ENCODE results near the gene IL18. TPM values are rescaled to one million over a fixed set of nuclear protein-coding genes. Genes with fewer than 3 reads are reported as not detected.

IL18 gene
- polyA plus RNA-seq, 1 donor (not counting 4 experiments of a cell fraction or from before 2014, with no cell fraction given), result 205 TPM

- H3K9ac ChIP-seq (ENCODE audit: control insufficient read depth, extremely low read depth, insufficient read depth, low read length), result no peak overlapping the region
- H4K20me1 ChIP-seq (ENCODE audit: control insufficient read depth, extremely low read depth, insufficient read depth, low read length), result no peaks in the 10 kb centered on the region
- no peak for TF ChIP-seq EZH2 (IDR thresholded peaks at IDR 0.05; ENCODE audit: low read length)
- TF ChIP-seq, protein P1, sequence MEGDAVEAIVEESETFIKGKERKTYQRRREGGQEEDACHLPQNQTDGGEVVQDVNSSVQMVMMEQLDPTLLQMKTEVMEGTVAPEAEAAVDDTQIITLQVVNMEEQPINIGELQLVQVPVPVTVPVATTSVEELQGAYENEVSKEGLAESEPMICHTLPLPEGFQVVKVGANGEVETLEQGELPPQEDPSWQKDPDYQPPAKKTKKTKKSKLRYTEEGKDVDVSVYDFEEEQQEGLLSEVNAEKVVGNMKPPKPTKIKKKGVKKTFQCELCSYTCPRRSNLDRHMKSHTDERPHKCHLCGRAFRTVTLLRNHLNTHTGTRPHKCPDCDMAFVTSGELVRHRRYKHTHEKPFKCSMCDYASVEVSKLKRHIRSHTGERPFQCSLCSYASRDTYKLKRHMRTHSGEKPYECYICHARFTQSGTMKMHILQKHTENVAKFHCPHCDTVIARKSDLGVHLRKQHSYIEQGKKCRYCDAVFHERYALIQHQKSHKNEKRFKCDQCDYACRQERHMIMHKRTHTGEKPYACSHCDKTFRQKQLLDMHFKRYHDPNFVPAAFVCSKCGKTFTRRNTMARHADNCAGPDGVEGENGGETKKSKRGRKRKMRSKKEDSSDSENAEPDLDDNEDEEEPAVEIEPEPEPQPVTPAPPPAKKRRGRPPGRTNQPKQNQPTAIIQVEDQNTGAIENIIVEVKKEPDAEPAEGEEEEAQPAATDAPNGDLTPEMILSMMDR (optimal IDR thresholded peaks at IDR 0.05 in 1 of 3, IDR thresholded peaks at IDR 0.05 in 1 of 3, conservative IDR thresholded peaks at IDR 0.05 in 1 of 3; ENCODE audit: extremely low read depth in 1 of 3, insufficient read depth in 2 of 3, low read length in 3 of 3), result no peak
- no peaks in the 10 kb centered on the region for H3K79me2 ChIP-seq (ENCODE audit: control insufficient read depth, insufficient read depth, low read length)
- H3K4me1 ChIP-seq (ENCODE audit: control insufficient read depth, extremely low read depth, insufficient read depth, low read length), result peaks cover 8% of the 10 kb centered on the region
- FAIRE-seq (no peak), DNase-seq (ENCODE audit: low read depth, low spot score) (no peak)
- no peaks in the 10 kb centered on the region for H3K27me3 ChIP-seq (ENCODE audit: control insufficient read depth, extremely low read depth, insufficient read depth, low read length)
- H3K9me1 ChIP-seq (ENCODE audit: control insufficient read depth, extremely low read depth, insufficient read depth, low read length), result no peaks in the 10 kb centered on the region
- H3K27ac ChIP-seq (ENCODE audit: control insufficient read depth, insufficient read depth, low read length), result no peak overlapping the region
- dilution Hi-C loops (cut with MboI; ENCODE audit: extremely low pct_ligation_motif_present, low sequenced_read_pairs), result no loop called here
- no peak overlapping the region for H3K4me2 ChIP-seq (ENCODE audit: control insufficient read depth, extremely low read depth, insufficient read depth, low read depth, low read length)
- no peak overlapping the region for H3K4me3 ChIP-seq (ENCODE audit: control insufficient read depth in 2 of 3, extremely low read depth in 1 of 3, insufficient read depth in 2 of 3, low read depth in 1 of 3, low read length in 3 of 3)
- no peaks in the 10 kb centered on the region for H3K36me3 ChIP-seq (ENCODE audit: control insufficient read depth in 2 of 2, extremely low read depth in 1 of 2, insufficient read depth in 2 of 2, low read length in 2 of 2)
- no peaks in the 10 kb centered on the region for H3K9me3 ChIP-seq (ENCODE audit: control insufficient read depth, low read depth, low read length)
- H2AFZ ChIP-seq (ENCODE audit: control insufficient read depth, low read length), result no peak overlapping the region
Measured at GRCh38 chr11:112172362-112172994, 8.6 kb upstream of the IL18 start.

- Histone ChIP-seq H3K4me3 (ENCODE audit: control insufficient read depth in 2 of 3, extremely low read depth in 1 of 3, insufficient read depth in 2 of 3, low read depth in 1 of 3, low read length in 3 of 3) (no peak within 1 kb of the TSS), H3K9me3 (ENCODE audit: control insufficient read depth, low read depth, low read length) (no peaks in the 10 kb centered on the region), H3K27me3 (ENCODE audit: control insufficient read depth, extremely low read depth, insufficient read depth, low read length) (no peaks in the 10 kb centered on the region), H3K9me1 (ENCODE audit: control insufficient read depth, extremely low read depth, insufficient read depth, low read length) (no peaks in the 10 kb centered on the region), H2AFZ (ENCODE audit: control insufficient read depth, low read length) (peak within 1 kb of the TSS; percentile 27), H3K27ac (ENCODE audit: control insufficient read depth, insufficient read depth, low read length) (no peak within 1 kb of the TSS), H3K79me2 (ENCODE audit: control insufficient read depth, insufficient read depth, low read length) (peaks cover 10% of the 10 kb centered on the region), H3K4me2 (ENCODE audit: control insufficient read depth, extremely low read depth, insufficient read depth, low read depth, low read length) (no peak within 1 kb of the TSS), H4K20me1 (ENCODE audit: control insufficient read depth, extremely low read depth, insufficient read depth, low read length) (no peaks in the 10 kb centered on the region), H3K36me3 (ENCODE audit: control insufficient read depth in 2 of 2, extremely low read depth in 1 of 2, insufficient read depth in 2 of 2, low read length in 2 of 2) (no peaks in the 10 kb centered on the region), H3K4me1 (ENCODE audit: control insufficient read depth, extremely low read depth, insufficient read depth, low read length) (peaks cover 14% of the 10 kb centered on the region), H3K9ac (ENCODE audit: control insufficient read depth, extremely low read depth, insufficient read depth, low read length) (no peak within 1 kb of the TSS)
- no peak for TF ChIP-seq EZH2 (IDR thresholded peaks at IDR 0.05; ENCODE audit: low read length)
- TF ChIP-seq, protein P1 (optimal IDR thresholded peaks at IDR 0.05 in 1 of 3, IDR thresholded peaks at IDR 0.05 in 1 of 3, conservative IDR thresholded peaks at IDR 0.05 in 1 of 3; ENCODE audit: extremely low read depth in 1 of 3, insufficient read depth in 2 of 3, low read length in 3 of 3), result no peak
- dilution Hi-C loops (cut with MboI; ENCODE audit: extremely low pct_ligation_motif_present, low sequenced_read_pairs), result no loop called here
- DNase-seq (ENCODE audit: low read depth, low spot score) (no peak), FAIRE-seq (no peak)
Measured at GRCh38 chr11:112167145-112167544, 3.3 kb upstream of the IL18 start, which contains the start of gene TEX12. TEX12 (plus strand) TSS chr11:112167372; CDS start chr11:112169269, 1,897 bp downstream.
